IPS-18a (cell line): ENCODE results near the gene INAFM1.

Source experiments
- H3K27ac ChIP-seq: one replicate; pipeline ENCODE4 v1.5.1; 2013; ENCODE audit warnings: low read length
- H3K27me3 ChIP-seq: one replicate; pipeline ENCODE4 v1.6.1; 2013; ENCODE audit warnings: mild to moderate bottlenecking, low read length; ENCODE audit not compliant: control insufficient read depth, insufficient read depth
- H3K36me3 ChIP-seq: one replicate; pipeline ENCODE4 v1.6.1; 2013; ENCODE audit warnings: low read depth, low read length; ENCODE audit not compliant: control insufficient read depth
- H3K4me1 ChIP-seq: one replicate; pipeline ENCODE4 v1.6.1; 2013; ENCODE audit warnings: low read depth, low read length; ENCODE audit not compliant: control insufficient read depth
- H3K4me3 ChIP-seq: one replicate; pipeline ENCODE4 v1.5.1; 2013; ENCODE audit warnings: low read length
- H3K9ac ChIP-seq: one replicate; pipeline ENCODE4 v1.6.1; 2013; ENCODE audit warnings: mild to moderate bottlenecking, low read length, moderate library complexity
- H3K9me3 ChIP-seq: one replicate; pipeline ENCODE4 v1.6.1; 2013; ENCODE audit warnings: low read depth, low read length; ENCODE audit not compliant: control insufficient read depth

The INAFM1 gene

DNA sequence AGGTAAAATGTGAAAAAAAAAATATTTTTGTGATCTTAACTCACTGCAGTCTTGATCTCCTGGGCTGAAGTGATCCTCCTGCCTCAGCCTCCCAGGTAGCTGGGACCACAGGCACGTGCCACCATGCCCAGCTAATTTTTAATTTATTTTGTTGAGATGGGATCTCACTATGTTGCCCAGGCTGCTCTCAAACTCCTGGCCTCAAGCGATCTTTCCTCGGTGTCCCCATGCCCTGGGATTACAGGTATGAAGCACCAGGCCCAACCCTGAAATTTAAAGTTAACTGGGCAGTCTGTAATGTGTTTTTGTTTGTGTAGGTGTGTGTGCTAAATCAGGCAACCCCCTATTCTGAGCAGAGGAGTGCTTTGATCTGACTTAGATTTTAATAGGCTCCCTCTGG is 31.6 kb downstream of the INAFM1 start:
- no peak overlapping the region for H3K9ac ChIP-seq
- no peaks in the 10 kb centered on the region for H3K27me3 ChIP-seq
- no peaks in the 10 kb centered on the region for H3K36me3 ChIP-seq
- H3K9me3 ChIP-seq: no peaks in the 10 kb centered on the region
- no peak overlapping the region for H3K27ac ChIP-seq
- no peak overlapping the region for H3K4me3 ChIP-seq
- H3K4me1 ChIP-seq: no peaks in the 10 kb centered on the region

DNA sequence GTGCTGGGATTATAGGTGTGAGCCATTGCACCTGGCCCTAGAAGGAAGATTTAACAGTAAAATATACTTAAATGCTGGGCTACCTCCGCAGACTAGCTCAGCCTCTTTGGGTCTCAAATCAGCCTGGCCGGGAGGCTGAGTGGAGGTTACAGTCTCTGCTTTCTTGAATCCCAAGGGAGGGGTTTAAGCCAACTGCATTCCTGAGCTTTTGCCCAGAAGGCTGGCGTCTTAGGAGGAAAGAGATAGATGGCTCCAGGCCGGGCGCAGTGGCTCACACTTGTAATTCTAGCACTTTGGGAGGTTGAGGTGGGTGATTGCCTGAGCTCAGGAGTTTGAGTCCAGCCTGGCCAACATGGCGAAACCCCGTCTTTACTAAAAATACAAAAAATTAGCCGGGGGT is 34.4 kb downstream of the INAFM1 start:
- no peaks in the 10 kb centered on the region for H3K27me3 ChIP-seq
- no peak overlapping the region for H3K4me3 ChIP-seq
- no peak overlapping the region for H3K9ac ChIP-seq

DNA sequence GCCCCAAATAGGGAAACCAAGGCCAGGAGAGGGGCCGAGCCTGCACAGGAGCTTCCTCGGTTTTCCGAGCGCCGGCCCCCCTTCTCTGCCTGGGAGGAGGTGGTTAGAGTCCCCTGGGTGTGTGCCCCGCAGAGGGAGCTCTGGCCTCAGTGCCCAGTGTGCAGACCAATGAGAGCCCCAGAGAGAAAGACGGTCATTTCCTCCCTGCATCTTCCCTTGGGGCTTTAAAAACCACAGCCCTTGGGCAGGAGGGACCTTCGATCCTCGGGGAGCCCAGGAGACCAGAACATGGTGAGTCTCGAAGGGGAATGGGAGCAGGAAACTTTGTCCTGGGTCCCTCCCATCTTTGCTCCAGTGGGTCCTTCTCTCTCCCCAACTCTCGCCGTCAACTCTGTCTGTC is 34.9 kb downstream of the INAFM1 start, which contains the start of gene C5AR1:
TSS of gene C5AR1 (plus strand) at position 254 of the 400 bp plus-strand sequence. CDS start at position 289, 35 bp downstream.
- Histone ChIP-seq H3K36me3 (no peaks in the 10 kb centered on the region), H3K9me3 (no peaks in the 10 kb centered on the region), H3K4me3 (no peak within 1 kb of the TSS), H3K9ac (no peak within 1 kb of the TSS), H3K4me1 (no peaks in the 10 kb centered on the region), H3K27me3 (no peaks in the 10 kb centered on the region), H3K27ac (no peak within 1 kb of the TSS)

More for the DNA sequence above, 34.4 kb downstream of the INAFM1 start:
- Histone ChIP-seq H3K9me3 (no peaks in the 10 kb centered on the region), H3K27ac (no peak overlapping the region), H3K4me1 (no peaks in the 10 kb centered on the region), H3K36me3 (no peaks in the 10 kb centered on the region)

DNA sequence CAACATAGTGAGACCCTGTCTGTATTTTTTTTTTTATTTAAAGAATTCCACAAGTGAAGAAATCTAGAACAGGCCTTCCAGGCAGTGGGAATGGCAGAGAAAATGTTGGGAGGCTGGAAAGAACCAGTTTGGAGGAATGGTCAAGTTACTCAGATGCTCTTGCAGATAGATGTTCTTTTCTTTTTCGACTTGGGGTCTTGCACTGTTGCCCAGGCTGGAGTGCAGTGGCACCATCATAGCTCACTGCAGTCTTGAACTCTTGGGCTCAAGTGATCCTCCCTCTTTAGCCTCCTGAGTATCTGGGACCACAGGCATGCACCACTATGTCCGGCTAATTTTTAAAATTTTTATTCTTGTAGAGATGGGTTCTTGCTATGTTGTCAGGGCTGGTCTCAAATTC is 35.6 kb downstream of the INAFM1 start:
- no peaks in the 10 kb centered on the region for H3K36me3 ChIP-seq
- no peaks in the 10 kb centered on the region for H3K27me3 ChIP-seq
- no peak overlapping the region for H3K27ac ChIP-seq
- H3K9ac ChIP-seq: no peak overlapping the region
- H3K9me3 ChIP-seq: no peaks in the 10 kb centered on the region
- H3K4me1 ChIP-seq: no peaks in the 10 kb centered on the region
- no peak overlapping the region for H3K4me3 ChIP-seq

DNA sequence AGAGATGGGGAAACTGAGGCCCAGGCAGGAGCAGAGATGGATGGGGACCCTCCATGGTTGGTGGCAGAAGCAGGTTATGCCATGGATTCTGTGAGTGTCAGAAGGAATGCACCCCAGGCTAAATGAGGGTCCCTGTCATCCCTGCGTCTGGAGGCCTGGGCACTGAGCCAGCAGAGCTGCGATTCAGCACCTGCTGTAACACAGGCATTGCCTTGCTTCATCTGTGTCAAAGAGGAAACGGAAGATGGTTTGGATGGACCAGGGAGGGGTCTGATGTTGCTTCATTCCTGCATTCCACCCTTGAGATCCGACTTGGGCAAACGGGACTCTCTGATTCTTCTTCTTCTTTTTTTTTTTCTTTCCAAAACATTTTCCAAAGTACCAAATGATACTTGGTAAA is 36.1 kb downstream of the INAFM1 start:
- H3K27me3 ChIP-seq: no peaks in the 10 kb centered on the region

DNA sequence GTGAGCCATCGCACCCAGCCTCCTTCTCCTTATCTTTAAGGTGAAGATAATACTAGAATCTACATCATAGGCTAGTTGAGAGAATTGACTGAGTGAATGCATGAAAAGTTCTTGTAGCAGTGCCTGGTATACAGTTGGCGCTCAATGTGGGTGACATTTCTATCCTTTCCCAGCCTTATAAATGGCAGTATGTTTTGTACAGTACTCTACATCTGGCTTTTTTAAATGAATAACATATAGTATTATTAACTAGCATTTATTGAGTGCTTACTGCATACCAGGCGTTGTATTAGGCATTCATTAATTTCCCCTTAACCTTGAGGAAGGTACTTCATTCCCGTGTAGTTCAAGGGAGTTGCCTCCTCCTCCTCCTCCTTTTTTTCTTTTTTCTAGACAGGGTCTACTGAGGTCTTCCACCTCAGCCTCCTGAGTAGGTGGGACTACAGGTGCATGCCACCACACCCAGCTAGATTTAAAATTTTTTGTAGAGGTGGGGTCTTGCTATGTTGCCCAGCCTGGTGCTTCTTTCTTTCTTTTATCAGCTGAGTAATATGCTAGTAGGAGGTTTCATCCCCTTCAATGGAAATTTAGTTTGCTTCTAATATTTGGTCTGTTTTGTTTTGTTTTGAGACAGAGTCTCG is 37.8 kb downstream of the INAFM1 start:
- H3K9ac ChIP-seq: no peak overlapping the region
- no peaks in the 10 kb centered on the region for H3K9me3 ChIP-seq
- no peak overlapping the region for H3K27ac ChIP-seq
- no peaks in the 10 kb centered on the region for H3K36me3 ChIP-seq
- H3K4me1 ChIP-seq: no peaks in the 10 kb centered on the region
- no peaks in the 10 kb centered on the region for H3K27me3 ChIP-seq
- no peak overlapping the region for H3K4me3 ChIP-seq

More for the DNA sequence above, 36.1 kb downstream of the INAFM1 start:
- H3K9ac ChIP-seq: no peak overlapping the region
- no peaks in the 10 kb centered on the region for H3K36me3 ChIP-seq
- no peak overlapping the region for H3K27ac ChIP-seq
- no peaks in the 10 kb centered on the region for H3K4me1 ChIP-seq
- H3K9me3 ChIP-seq: no peaks in the 10 kb centered on the region
- no peak overlapping the region for H3K4me3 ChIP-seq

DNA sequence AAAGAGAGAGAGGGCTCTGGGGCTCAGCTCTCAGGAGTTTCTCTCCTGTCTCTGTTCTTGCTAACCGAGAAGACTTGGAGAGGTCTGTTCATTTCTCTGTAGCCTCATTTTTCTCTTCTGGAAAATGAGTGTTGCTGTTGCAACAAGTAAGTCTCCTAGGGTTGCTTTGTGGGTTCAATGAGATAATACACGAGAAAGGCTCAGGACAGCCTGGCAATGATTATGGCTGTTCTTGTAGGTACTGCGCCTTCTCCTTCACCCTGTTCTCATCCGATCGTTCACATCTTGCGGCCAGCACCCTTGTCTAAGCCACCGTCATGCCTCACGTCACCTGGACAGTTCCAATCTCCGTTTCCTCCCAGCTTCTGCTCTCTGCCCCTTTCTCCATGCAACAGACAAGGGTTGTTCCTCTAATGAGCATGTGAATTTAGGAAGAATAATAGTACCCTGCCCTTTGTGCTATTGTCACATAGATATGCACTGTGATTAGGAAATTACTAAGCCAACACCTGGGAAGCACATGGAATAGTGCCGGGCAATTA is 39.1 kb downstream of the INAFM1 start:
- H3K9me3 ChIP-seq: no peaks in the 10 kb centered on the region
- H3K27ac ChIP-seq: no peak overlapping the region
- no peaks in the 10 kb centered on the region for H3K36me3 ChIP-seq
- H3K4me1 ChIP-seq: no peaks in the 10 kb centered on the region
- H3K27me3 ChIP-seq: no peaks in the 10 kb centered on the region
- no peak overlapping the region for H3K4me3 ChIP-seq
- no peak overlapping the region for H3K9ac ChIP-seq

DNA sequence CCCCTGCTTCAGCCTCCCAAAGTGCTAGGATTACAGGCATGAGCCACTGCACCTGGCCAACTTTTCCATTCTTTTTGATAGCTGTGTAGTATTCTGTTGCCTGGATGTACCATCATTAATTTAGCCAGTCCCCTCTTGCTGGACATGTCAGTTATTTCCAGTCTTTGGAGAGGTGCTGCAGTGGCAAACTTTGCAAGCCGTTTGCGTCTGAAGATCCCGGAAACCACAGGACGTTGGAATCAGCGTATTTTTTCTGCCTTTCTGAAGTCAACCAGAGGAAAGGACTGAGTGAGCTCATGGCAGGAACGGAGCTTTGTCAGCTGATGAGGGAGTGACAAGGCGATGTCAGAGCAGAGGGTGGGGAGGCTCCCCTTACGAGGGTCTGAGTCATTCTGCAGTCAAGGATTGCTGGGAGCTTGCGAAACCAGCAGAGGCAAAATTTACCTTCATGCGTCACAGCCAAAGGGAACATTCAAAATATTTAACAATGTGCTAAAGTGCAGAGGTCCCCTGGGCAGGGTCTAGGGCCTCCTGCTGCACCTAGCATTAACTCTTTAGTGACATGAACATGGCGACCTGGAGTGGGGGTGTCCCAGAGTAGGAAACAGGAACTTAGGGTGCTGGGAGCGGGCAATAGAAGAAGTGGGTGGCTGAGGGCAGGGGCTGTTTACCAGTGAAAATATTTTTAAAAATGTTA is 40.6 kb downstream of the INAFM1 start:
- no peaks in the 10 kb centered on the region for H3K36me3 ChIP-seq
- H3K4me1 ChIP-seq: no peaks in the 10 kb centered on the region
- no peak overlapping the region for H3K27ac ChIP-seq

DNA sequence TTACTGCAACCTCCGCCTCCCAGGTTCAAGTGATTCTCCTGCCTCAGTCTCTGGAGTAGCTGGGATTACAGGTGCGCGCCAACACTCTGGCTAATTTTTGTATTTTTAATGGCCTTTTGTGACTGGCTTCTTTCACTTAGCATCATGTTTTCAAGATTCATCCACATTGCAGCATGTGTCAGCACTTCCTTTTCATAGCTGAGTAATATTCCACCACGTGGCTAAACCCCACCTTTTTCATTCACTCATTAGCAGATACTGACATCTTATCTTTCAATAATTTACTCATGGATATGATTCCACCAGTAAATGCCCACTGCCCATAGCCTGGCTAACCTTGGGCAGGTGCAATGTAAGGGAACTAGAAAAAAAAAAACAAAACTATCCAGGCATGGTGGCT is 41.8 kb downstream of the INAFM1 start:
- no peaks in the 10 kb centered on the region for H3K36me3 ChIP-seq
- H3K4me3 ChIP-seq: no peak overlapping the region
- no peak overlapping the region for H3K9ac ChIP-seq
- no peak overlapping the region for H3K27ac ChIP-seq
- H3K4me1 ChIP-seq: no peaks in the 10 kb centered on the region
- H3K27me3 ChIP-seq: no peaks in the 10 kb centered on the region
- no peaks in the 10 kb centered on the region for H3K9me3 ChIP-seq

More for the DNA sequence above, 40.6 kb downstream of the INAFM1 start:
- H3K9ac ChIP-seq: no peak overlapping the region
- H3K27me3 ChIP-seq: no peaks in the 10 kb centered on the region
- no peak overlapping the region for H3K4me3 ChIP-seq
- no peaks in the 10 kb centered on the region for H3K9me3 ChIP-seq

DNA sequence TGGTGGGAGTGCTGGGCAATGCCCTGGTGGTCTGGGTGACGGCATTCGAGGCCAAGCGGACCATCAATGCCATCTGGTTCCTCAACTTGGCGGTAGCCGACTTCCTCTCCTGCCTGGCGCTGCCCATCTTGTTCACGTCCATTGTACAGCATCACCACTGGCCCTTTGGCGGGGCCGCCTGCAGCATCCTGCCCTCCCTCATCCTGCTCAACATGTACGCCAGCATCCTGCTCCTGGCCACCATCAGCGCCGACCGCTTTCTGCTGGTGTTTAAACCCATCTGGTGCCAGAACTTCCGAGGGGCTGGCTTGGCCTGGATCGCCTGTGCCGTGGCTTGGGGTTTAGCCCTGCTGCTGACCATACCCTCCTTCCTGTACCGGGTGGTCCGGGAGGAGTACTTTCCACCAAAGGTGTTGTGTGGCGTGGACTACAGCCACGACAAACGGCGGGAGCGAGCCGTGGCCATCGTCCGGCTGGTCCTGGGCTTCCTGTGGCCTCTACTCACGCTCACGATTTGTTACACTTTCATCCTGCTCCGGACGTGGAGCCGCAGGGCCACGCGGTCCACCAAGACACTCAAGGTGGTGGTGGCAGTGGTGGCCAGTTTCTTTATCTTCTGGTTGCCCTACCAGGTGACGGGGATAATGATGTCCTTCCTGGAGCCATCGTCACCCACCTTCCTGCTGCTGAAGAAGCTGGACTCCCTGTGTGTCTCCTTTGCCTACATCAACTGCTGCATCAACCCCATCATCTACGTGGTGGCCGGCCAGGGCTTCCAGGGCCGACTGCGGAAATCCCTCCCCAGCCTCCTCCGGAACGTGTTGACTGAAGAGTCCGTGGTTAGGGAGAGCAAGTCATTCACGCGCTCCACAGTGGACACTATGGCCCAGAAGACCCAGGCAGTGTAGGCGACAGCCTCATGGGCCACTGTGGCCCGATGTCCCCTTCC is 45.5 kb downstream of the INAFM1 start:
- Histone ChIP-seq H3K9ac (no peak overlapping the region), H3K4me1 (no peaks in the 10 kb centered on the region), H3K9me3 (no peaks in the 10 kb centered on the region), H3K27ac (no peak overlapping the region), H3K36me3 (no peaks in the 10 kb centered on the region), H3K4me3 (no peak overlapping the region), H3K27me3 (no peaks in the 10 kb centered on the region)

DNA sequence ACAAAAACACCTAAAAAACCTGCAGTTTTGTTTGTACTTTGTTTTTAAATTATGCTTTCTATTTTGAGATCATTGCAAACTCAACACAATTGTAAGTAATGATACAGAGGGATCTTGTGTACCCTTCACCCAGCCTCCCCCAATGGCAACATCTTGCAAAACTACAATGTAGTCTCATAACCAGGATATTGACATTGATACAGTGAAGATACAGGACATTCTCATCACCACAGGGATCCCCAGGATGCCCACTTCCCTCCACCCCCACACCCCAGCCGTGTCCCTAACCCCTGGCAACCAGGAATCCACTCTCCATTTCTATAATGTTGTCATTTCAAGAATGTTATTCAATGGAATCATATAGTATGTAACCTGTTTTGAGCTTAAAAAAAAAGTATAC is 46.9 kb downstream of the INAFM1 start:
- H3K9ac ChIP-seq: no peak overlapping the region
- no peak overlapping the region for H3K4me3 ChIP-seq
- H3K4me1 ChIP-seq: no peaks in the 10 kb centered on the region
- H3K9me3 ChIP-seq: no peaks in the 10 kb centered on the region
- no peaks in the 10 kb centered on the region for H3K36me3 ChIP-seq
- H3K27me3 ChIP-seq: no peaks in the 10 kb centered on the region
- H3K27ac ChIP-seq: no peak overlapping the region
